ENCODE results near the gene UCHL3. TPM values are rescaled to one million over a fixed set of nuclear protein-coding genes. Genes with fewer than 3 reads are reported as not detected.
A peak's percentile ranks its signal among the peaks of the same experiment; 100 is the strongest.

UCHL3 gene
- total RNA-seq, 4 donors from 2014 or later, result 3.7 to 16.9 (median 13.7) TPM

- peaks cover 0 to 18% (median 0%) of the 10 kb centered on the region in 4 donors for H3K4me1 ChIP-seq
- H3K36me3 ChIP-seq, result peaks cover 0 to 15% (median 0%) of the 10 kb centered on the region in 3 donors
- TF ChIP-seq POLR2A (IDR thresholded peaks at IDR 0.05) (no peak), CTCF (IDR thresholded peaks at IDR 0.05) (no peak)
- no peak overlapping the region for H3K4me3 ChIP-seq
- H3K27ac ChIP-seq, result no peak overlapping the region
- H3K9me3 ChIP-seq, result no peaks in the 10 kb centered on the region
- no peaks in the 10 kb centered on the region for H3K27me3 ChIP-seq
- no peak for DNase-seq
These were observed 5.4 kb downstream of the UCHL3 start for GRCh38 chr13:75554981-75555380.

GRCh38 chr13:75555836-75556235 is 6.2 kb downstream of the UCHL3 start:
- peaks cover 0 to 17% (median 0%) of the 10 kb centered on the region in 3 donors for H3K36me3 ChIP-seq
- DNase-seq, result no peak
- TF ChIP-seq POLR2A (IDR thresholded peaks at IDR 0.05) (no peak), CTCF (IDR thresholded peaks at IDR 0.05) (no peak)
- H3K4me3 ChIP-seq, result no peak overlapping the region
- peaks cover 0 to 11% (median 0%) of the 10 kb centered on the region in 4 donors for H3K4me1 ChIP-seq
- no peaks in the 10 kb centered on the region for H3K9me3 ChIP-seq
- H3K27ac ChIP-seq, result no peak overlapping the region
- H3K27me3 ChIP-seq, result no peaks in the 10 kb centered on the region

- H3K36me3 ChIP-seq, result peaks cover 0 to 22% (median 0%) of the 10 kb centered on the region in 3 donors
These were observed 7.4 kb downstream of the UCHL3 start for GRCh38 chr13:75556961-75557360.

GRCh38 chr13:75558145-75558840 is 8.7 kb downstream of the UCHL3 start:
- no peak overlapping the region for H3K4me3 ChIP-seq
- no peak for DNase-seq
- no peak for TF ChIP-seq CTCF (IDR thresholded peaks at IDR 0.05)
- no peak for TF ChIP-seq POLR2A (IDR thresholded peaks at IDR 0.05)
- H3K4me1 ChIP-seq, result peaks cover 0 to 8% (median 0%) of the 10 kb centered on the region in 4 donors
- no peak overlapping the region for H3K27ac ChIP-seq
- no peaks in the 10 kb centered on the region for H3K27me3 ChIP-seq
- H3K9me3 ChIP-seq, result no peaks in the 10 kb centered on the region
- H3K36me3 ChIP-seq, result peaks cover 0 to 22% (median 0%) of the 10 kb centered on the region in 3 donors

More at GRCh38 chr13:75556961-75557360, 7.4 kb downstream of the UCHL3 start:
- H3K27me3 ChIP-seq, result no peaks in the 10 kb centered on the region
- H3K4me3 ChIP-seq, result no peak overlapping the region
- H3K4me1 ChIP-seq, result peaks cover 0 to 8% (median 0%) of the 10 kb centered on the region in 4 donors
- H3K27ac ChIP-seq, result no peak overlapping the region
- DNase-seq, result no peak
- no peaks in the 10 kb centered on the region for H3K9me3 ChIP-seq
- TF ChIP-seq POLR2A (IDR thresholded peaks at IDR 0.05) (no peak), CTCF (IDR thresholded peaks at IDR 0.05) (no peak)

- TF ChIP-seq CTCF (IDR thresholded peaks at IDR 0.05), result peak in 3 of 6 experiments; percentile 6 to 26 (median 12)
- TF ChIP-seq POLR2A (IDR thresholded peaks at IDR 0.05), result no peak
- DNase-seq, result no peak
These were observed 17.1 kb downstream of the UCHL3 start for GRCh38 chr13:75566658-75567057.

More at GRCh38 chr13:75566658-75567057, 17.1 kb downstream of the UCHL3 start:
- no peaks in the 10 kb centered on the region for H3K9me3 ChIP-seq
- peaks cover 0 to 37% (median 0%) of the 10 kb centered on the region in 3 donors for H3K36me3 ChIP-seq
- no peaks in the 10 kb centered on the region for H3K4me1 ChIP-seq
- H3K4me3 ChIP-seq, result no peak overlapping the region
- H3K27me3 ChIP-seq, result no peaks in the 10 kb centered on the region
- H3K27ac ChIP-seq, result no peak overlapping the region
